SK-N-SH treated with all-trans-retinoic acid at 6 μM for 48 hours (cell line): ENCODE measurements around the gene GALNT6.

ENCODE experiments used
- ATAC-seq: fragments of 200-7000 bp; cut with Tn5 transposase; 3 replicates; pipeline ENCODE4 v1.9.1; 2020; ENCODE audit warnings: mild to moderate bottlenecking, moderate library complexity
- ARNTL ChIP-seq: fragments of 450-650 bp; formaldehyde crosslinking; IDR thresholded peaks from 2 replicates; pipeline ENCODE4 v1.5.0; 2020; ENCODE audit warnings: low read depth, mild to moderate bottlenecking, moderate library complexity, borderline replicate concordance
- BACH2 ChIP-seq: fragments of 250-450 bp; sonication (Bioruptor Pico); IDR thresholded peaks from 2 replicates; pipeline ENCODE4 v1.9.0; 2021; ENCODE audit warnings: mild to moderate bottlenecking, borderline replicate concordance
- CSDC2 ChIP-seq: fragments of 250-450 bp; sonication (Bioruptor Pico); IDR thresholded peaks from 2 replicates; pipeline ENCODE4 v1.5.0; 2020; ENCODE audit warnings: mild to moderate bottlenecking, moderate library complexity
- ESRRG ChIP-seq: fragments of 250-450 bp; sonication (Bioruptor Pico); IDR thresholded peaks from 2 replicates; pipeline ENCODE4 v1.6.1; 2021; ENCODE audit warnings: mild to moderate bottlenecking
- GLIS3 ChIP-seq: fragments of 250-450 bp; sonication (Bioruptor Pico); IDR thresholded peaks from 2 replicates; pipeline ENCODE4 v1.5.0; 2020; ENCODE audit warnings: mild to moderate bottlenecking, moderate library complexity
- ISL1 ChIP-seq: fragments of 250-450 bp; sonication (Bioruptor Pico); IDR thresholded peaks from 2 replicates; pipeline ENCODE4 v2.1.2; 2022; ENCODE audit warnings: mild to moderate bottlenecking, moderate library complexity
- OSR1 ChIP-seq: fragments of 250-450 bp; sonication (Bioruptor Pico); IDR thresholded peaks from 2 replicates; pipeline ENCODE4 v1.8.0; 2022; ENCODE audit warnings: moderate library complexity, mild to moderate bottlenecking, inconsistent platforms
- PATZ1 ChIP-seq: fragments of 250-450 bp; sonication (Bioruptor Pico); IDR thresholded peaks from 2 replicates; pipeline ENCODE4 v1.8.0; 2020; ENCODE audit warnings: mild to moderate bottlenecking, moderate library complexity, borderline replicate concordance
- PPARA ChIP-seq: fragments of 250-450 bp; sonication (Bioruptor Pico); IDR thresholded peaks from 2 replicates; pipeline ENCODE4 v1.5.0; 2020; ENCODE audit warnings: mild to moderate bottlenecking, borderline replicate concordance
- SNAI2 ChIP-seq: fragments of 250-450 bp; sonication (Bioruptor Pico); IDR thresholded peaks from 2 replicates; pipeline ENCODE4 v1.5.0; 2020; ENCODE audit warnings: mild to moderate bottlenecking, moderate library complexity
- TCF4 ChIP-seq: fragments of 250-450 bp; sonication (Bioruptor Pico); IDR thresholded peaks from 2 replicates; pipeline ENCODE4 v1.8.0; 2021; ENCODE audit warnings: mild to moderate bottlenecking, moderate library complexity, borderline replicate concordance
- TOX ChIP-seq: fragments of 250-450 bp; sonication (Bioruptor Pico); IDR thresholded peaks from 2 replicates; pipeline ENCODE4 v1.8.0; 2021; ENCODE audit warnings: mild to moderate bottlenecking, moderate library complexity, borderline replicate concordance
- ZC3H10 ChIP-seq: fragments of 250-450 bp; sonication (Bioruptor Pico); IDR thresholded peaks from 2 replicates; pipeline ENCODE4 v1.5.1; 2021; ENCODE audit warnings: mild to moderate bottlenecking, moderate library complexity
- ZFP3 ChIP-seq: fragments of 250-450 bp; sonication (Bioruptor Pico); IDR thresholded peaks from 2 replicates; pipeline ENCODE4 v1.5.0; 2020; ENCODE audit warnings: mild to moderate bottlenecking, moderate library complexity
- ZFP30 ChIP-seq: fragments of 450-650 bp; formaldehyde crosslinking; IDR thresholded peaks from 2 replicates; pipeline ENCODE4 v1.5.0; 2022; ENCODE audit warnings: mild to moderate bottlenecking, moderate library complexity
- ZNF565 ChIP-seq: fragments of 450-650 bp; formaldehyde crosslinking; conservative IDR thresholded peaks from 2 replicates; pipeline ENCODE4 v1.5.0; 2020; ENCODE audit warnings: low read depth, mild to moderate bottlenecking, moderate library complexity
- ZNF70 ChIP-seq: fragments of 450-650 bp; formaldehyde crosslinking; IDR thresholded peaks from 2 replicates; pipeline ENCODE4 v1.5.0; 2020; ENCODE audit warnings: mild to moderate bottlenecking, moderate library complexity
- ZNF8 ChIP-seq: fragments of 450-650 bp; formaldehyde crosslinking; IDR thresholded peaks from 2 replicates; pipeline ENCODE4 v1.5.0; 2020; ENCODE audit warnings: mild to moderate bottlenecking, moderate library complexity
- TF ChIP-seq, protein P1 (sequence below): fragments of 250-450 bp; sonication (Bioruptor Pico); IDR thresholded peaks from 2 replicates; pipeline ENCODE4 v1.8.0; 2021; ENCODE audit warnings: low read depth, mild to moderate bottlenecking, moderate library complexity, borderline replicate concordance
- TF ChIP-seq, protein P2 (sequence below): fragments of 250-450 bp; sonication (Bioruptor Pico); IDR thresholded peaks from 2 replicates; pipeline ENCODE4 v1.5.1; 2020; ENCODE audit warnings: low read depth, mild to moderate bottlenecking, moderate library complexity
- TF ChIP-seq, protein P3 (sequence below): fragments of 250-450 bp; sonication (Bioruptor Pico); IDR thresholded peaks from 2 replicates; pipeline ENCODE4 v1.5.0; 2020; ENCODE audit warnings: mild to moderate bottlenecking, moderate library complexity

GALNT6 gene

GRCh38 chr12:51357374-51358047, 33.7 kb downstream of the GALNT6 start (continued):
- TF ChIP-seq, protein P1, sequence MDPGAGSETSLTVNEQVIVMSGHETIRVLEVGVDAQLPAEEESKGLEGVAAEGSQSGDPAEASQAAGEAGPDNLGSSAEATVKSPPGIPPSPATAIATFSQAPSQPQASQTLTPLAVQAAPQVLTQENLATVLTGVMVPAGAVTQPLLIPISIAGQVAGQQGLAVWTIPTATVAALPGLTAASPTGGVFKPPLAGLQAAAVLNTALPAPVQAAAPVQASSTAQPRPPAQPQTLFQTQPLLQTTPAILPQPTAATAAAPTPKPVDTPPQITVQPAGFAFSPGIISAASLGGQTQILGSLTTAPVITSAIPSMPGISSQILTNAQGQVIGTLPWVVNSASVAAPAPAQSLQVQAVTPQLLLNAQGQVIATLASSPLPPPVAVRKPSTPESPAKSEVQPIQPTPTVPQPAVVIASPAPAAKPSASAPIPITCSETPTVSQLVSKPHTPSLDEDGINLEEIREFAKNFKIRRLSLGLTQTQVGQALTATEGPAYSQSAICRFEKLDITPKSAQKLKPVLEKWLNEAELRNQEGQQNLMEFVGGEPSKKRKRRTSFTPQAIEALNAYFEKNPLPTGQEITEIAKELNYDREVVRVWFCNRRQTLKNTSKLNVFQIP (CRISPR knock-in tag): no peak
- TF ChIP-seq ISL1 (CRISPR knock-in tag): no peak
- no peak for TF ChIP-seq ESRRG (CRISPR knock-in tag)
- no peak for TF ChIP-seq TOX
- no peak for TF ChIP-seq ARNTL (CRISPR knock-in tag)
- TF ChIP-seq BACH2 (CRISPR knock-in tag): no peak
- TF ChIP-seq PPARA (CRISPR knock-in tag): no peak
- TF ChIP-seq PATZ1: no peak
- TF ChIP-seq, protein P2, sequence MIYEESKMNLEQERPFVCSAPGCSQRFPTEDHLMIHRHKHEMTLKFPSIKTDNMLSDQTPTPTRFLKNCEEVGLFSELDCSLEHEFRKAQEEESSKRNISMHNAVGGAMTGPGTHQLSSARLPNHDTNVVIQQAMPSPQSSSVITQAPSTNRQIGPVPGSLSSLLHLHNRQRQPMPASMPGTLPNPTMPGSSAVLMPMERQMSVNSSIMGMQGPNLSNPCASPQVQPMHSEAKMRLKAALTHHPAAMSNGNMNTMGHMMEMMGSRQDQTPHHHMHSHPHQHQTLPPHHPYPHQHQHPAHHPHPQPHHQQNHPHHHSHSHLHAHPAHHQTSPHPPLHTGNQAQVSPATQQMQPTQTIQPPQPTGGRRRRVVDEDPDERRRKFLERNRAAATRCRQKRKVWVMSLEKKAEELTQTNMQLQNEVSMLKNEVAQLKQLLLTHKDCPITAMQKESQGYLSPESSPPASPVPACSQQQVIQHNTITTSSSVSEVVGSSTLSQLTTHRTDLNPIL (CRISPR knock-in tag): no peak
- TF ChIP-seq ZFP30 (CRISPR knock-in tag): no peak
- TF ChIP-seq ZC3H10 (CRISPR knock-in tag): no peak
- TF ChIP-seq SNAI2 (CRISPR knock-in tag): no peak
- TF ChIP-seq CSDC2 (CRISPR knock-in tag): no peak

DNA sequence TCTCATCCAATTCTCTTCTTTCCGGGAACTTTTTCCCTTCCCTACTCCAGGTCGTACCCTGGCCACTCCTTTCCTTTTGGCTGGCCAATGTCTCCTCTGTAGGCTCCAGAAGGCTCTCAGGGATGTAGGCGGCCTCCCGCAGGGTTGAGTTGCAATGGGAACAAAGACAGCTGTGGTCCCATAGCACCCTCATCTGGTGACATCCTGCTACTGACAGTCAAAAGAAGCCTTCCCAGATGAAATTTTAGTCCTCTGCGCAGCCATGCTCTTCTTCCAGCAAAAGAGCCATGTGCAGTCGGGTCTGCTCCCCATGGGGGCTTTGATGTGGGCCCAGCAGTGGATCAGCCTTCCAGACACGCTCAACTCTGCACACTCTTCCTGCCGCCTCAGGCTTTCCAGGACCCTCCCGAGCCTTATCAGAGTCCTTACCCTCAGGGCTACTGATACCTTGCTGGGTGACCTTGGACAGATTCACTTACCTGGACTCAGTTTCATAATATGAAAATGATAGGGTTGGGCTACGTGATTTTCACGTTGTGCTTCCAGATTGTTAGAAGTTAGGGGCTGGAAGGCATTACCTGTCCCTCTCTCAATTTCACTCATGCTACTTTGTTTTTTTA, 39.2 kb downstream of the GALNT6 start:
- TF ChIP-seq ISL1 (CRISPR knock-in tag) (no peak), OSR1 (CRISPR knock-in tag) (no peak), SNAI2 (CRISPR knock-in tag) (no peak), GLIS3 (CRISPR knock-in tag) (no peak), ZNF8 (CRISPR knock-in tag) (no peak), ZC3H10 (CRISPR knock-in tag) (no peak), ZNF70 (no peak)
- TF ChIP-seq, protein P2 (CRISPR knock-in tag): no peak
- TF ChIP-seq, protein P3, sequence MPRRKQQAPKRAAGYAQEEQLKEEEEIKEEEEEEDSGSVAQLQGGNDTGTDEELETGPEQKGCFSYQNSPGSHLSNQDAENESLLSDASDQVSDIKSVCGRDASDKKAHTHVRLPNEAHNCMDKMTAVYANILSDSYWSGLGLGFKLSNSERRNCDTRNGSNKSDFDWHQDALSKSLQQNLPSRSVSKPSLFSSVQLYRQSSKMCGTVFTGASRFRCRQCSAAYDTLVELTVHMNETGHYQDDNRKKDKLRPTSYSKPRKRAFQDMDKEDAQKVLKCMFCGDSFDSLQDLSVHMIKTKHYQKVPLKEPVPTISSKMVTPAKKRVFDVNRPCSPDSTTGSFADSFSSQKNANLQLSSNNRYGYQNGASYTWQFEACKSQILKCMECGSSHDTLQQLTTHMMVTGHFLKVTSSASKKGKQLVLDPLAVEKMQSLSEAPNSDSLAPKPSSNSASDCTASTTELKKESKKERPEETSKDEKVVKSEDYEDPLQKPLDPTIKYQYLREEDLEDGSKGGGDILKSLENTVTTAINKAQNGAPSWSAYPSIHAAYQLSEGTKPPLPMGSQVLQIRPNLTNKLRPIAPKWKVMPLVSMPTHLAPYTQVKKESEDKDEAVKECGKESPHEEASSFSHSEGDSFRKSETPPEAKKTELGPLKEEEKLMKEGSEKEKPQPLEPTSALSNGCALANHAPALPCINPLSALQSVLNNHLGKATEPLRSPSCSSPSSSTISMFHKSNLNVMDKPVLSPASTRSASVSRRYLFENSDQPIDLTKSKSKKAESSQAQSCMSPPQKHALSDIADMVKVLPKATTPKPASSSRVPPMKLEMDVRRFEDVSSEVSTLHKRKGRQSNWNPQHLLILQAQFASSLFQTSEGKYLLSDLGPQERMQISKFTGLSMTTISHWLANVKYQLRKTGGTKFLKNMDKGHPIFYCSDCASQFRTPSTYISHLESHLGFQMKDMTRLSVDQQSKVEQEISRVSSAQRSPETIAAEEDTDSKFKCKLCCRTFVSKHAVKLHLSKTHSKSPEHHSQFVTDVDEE (CRISPR knock-in tag): no peak
- TF ChIP-seq, protein P1 (CRISPR knock-in tag): no peak
- peak; percentile 74 for ATAC-seq

GRCh38 chr12:51349026-51349425, 42.2 kb downstream of the GALNT6 start:
- ATAC-seq: no peak
- TF ChIP-seq TOX (no peak), BACH2 (CRISPR knock-in tag) (no peak), ZNF565 (CRISPR knock-in tag) (no peak), PATZ1 (no peak), TCF4 (CRISPR knock-in tag) (no peak), ZFP3 (no peak), PPARA (CRISPR knock-in tag) (no peak)
- TF ChIP-seq, protein P3 (CRISPR knock-in tag): no peak
